Activated CD8-positive, alpha-beta memory T cell treated with anti-CD3 and anti-CD28 coated beads, Interleukin-2, amount 10 ng/mL, durations not matched to agents 7 days and 5 days (primary cell): ENCODE results near the gene PPP5C. TPM values are rescaled to one million over a fixed set of nuclear protein-coding genes. Genes with fewer than 3 reads are reported as not detected.

Source experiments
- ATAC-seq: fragments of 150-1000 bp; cut with Tn5 transposase; one replicate; pipeline ENCODE4 v1.10.0; 2021; ENCODE audit warnings: moderate library complexity
- CTCF ChIA-PET: fragments of 350-600 bp; sonication (Branson Sonifier 250); formaldehyde crosslinking; loops from one replicate; lab custom pipeline; 2021; ENCODE audit warnings: antibody characterized with exemption; lab: Charles Lee
- DNase-seq: peaks from one replicate; pipeline ENCODE4 v3.0.0-alpha.2; 2020
- H3K27ac Mint-ChIP-seq: one replicate; pipeline ENCODE4 v1.8.0; 2021; ENCODE audit warnings: mild to moderate bottlenecking, mixed read lengths
- H3K27me3 Mint-ChIP-seq: one replicate; pipeline ENCODE4 v1.8.0; 2021; ENCODE audit warnings: mixed read lengths
- H3K36me3 Mint-ChIP-seq: one replicate; pipeline ENCODE4 v1.8.0; 2021; ENCODE audit warnings: mild to moderate bottlenecking, mixed read lengths
- H3K4me1 Mint-ChIP-seq: one replicate; pipeline ENCODE4 v1.8.0; 2021; ENCODE audit warnings: mixed read lengths
- H3K4me3 Mint-ChIP-seq: one replicate; pipeline ENCODE4 v1.8.0; 2021; ENCODE audit warnings: mild to moderate bottlenecking, moderate library complexity, mixed read lengths
- H3K9me3 Mint-ChIP-seq: one replicate; pipeline ENCODE4 v1.8.0; 2022; ENCODE audit warnings: low read depth, mixed read lengths
- total RNA-seq, 2 experiments: library from RNA; stranded (reverse); gene quantifications; one replicate each; pipeline ENCODE4 v1.2.3, GENCODE V29; 2021

The PPP5C gene
- total RNA-seq, 2 experiments from 2014 or later, result 99.2 to 110 TPM

DNA sequence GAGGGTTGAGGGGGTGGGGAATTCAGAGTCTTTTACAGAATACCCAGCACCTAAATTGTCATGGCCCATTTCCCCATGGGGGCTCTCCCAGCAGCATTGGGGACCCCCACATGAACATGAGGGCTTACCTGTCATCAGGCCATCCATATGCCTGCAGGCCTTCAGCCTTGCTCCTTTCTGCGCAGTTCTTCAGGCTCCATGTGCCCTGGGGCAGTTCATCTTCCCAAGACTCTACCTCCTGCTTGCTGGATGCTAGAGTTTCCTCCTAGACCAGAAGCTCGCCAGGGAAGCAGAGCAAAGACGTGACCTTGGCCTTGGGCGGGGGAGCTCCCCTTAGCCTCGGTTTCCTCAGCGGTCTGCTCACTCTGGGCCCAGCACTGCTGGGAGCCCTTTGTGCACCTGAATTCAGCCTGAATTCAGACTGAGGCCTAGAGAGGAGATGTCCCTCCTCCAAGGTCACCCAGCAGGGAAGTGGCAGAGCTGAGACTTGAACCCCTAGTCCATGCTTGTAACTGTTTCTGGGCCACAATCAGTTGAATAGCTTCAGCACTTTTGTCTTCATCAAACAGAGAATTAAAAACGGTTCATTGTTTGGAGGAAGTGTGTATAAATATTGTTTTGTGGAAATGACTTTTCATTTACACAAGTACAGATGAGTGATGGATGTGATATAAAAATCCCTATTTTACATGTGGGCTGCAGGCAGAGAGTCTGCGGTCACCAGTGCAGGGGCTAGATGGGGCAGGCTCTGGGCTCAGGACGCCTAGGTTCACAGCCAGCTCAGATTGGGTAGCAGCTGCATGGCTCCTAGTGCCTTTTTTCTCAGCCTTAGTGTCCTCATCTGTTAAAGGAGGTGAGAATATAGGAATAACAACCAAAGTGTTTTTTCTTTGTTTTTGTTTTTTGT, 9.5 kb downstream of the PPP5C start:
- CTCF ChIA-PET, result interaction anchor here (1.3 to 4.8 kb wide), 4 partner anchors 10 to 340 kb away, joined by 3 to 35 read pairs (median 4); partner anchors contain the start of gene PPP5C

GRCh38 chr19:46357846-46358583, 11.1 kb downstream of the PPP5C start:
- no peaks in the 10 kb centered on the region for H3K27me3 Mint-ChIP-seq
- no peak for ATAC-seq
- no peak overlapping the region for H3K4me3 Mint-ChIP-seq
- peaks cover 38% of the 10 kb centered on the region for H3K4me1 Mint-ChIP-seq
- H3K36me3 Mint-ChIP-seq, result peaks cover 34% of the 10 kb centered on the region
- H3K27ac Mint-ChIP-seq, result no peak overlapping the region
- no peak for DNase-seq
- CTCF ChIA-PET, result interaction anchor here (1.3 to 4.8 kb wide), 3 partner anchors 11 to 341 kb away, joined by 3 to 35 read pairs (median 4); partner anchors contain the start of gene PPP5C
- H3K9me3 Mint-ChIP-seq, result no peaks in the 10 kb centered on the region

More for the DNA sequence above, 9.5 kb downstream of the PPP5C start:
- H3K4me3 Mint-ChIP-seq, result no peak overlapping the region
- H3K9me3 Mint-ChIP-seq, result no peaks in the 10 kb centered on the region
- ATAC-seq (no peak), DNase-seq (no peak)
- H3K36me3 Mint-ChIP-seq, result peaks cover 36% of the 10 kb centered on the region
- H3K4me1 Mint-ChIP-seq, result peaks cover 43% of the 10 kb centered on the region
- no peaks in the 10 kb centered on the region for H3K27me3 Mint-ChIP-seq
- H3K27ac Mint-ChIP-seq, result no peak overlapping the region

DNA sequence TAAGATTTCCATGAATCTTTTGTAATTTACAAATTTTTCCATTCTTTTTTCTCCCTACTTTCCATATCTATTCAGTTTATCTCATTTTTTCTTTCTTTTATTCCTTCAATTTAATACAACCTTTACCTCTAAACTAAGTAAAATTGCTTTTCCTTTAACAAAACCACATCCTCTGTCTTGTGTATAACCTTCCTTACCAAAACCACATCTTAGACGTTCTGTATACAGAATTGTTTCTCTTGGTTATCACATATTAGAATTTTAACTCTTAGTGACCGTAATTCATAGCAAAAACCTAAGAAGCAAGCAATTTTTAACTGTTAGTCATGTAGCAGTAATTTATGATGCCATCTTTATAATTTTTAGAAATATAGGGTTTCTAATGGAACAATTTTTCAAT, 15.0 kb downstream of the PPP5C start:
- H3K27me3 Mint-ChIP-seq, result no peaks in the 10 kb centered on the region
- H3K36me3 Mint-ChIP-seq, result peaks cover 20% of the 10 kb centered on the region
- peak overlapping the region; percentile 78 for H3K27ac Mint-ChIP-seq
- H3K9me3 Mint-ChIP-seq, result no peaks in the 10 kb centered on the region
- DNase-seq, result no peak
- ATAC-seq, result peak; percentile 69
- CTCF ChIA-PET, result interaction anchor here (0.7 to 1.9 kb wide), 4 partner anchors 11 to 248 kb away, joined by 3 to 11 read pairs (median 3); partner anchors contain the start of gene PPP5C
- H3K4me3 Mint-ChIP-seq, result peak overlapping the region; percentile 68
- H3K4me1 Mint-ChIP-seq, result peaks cover 34% of the 10 kb centered on the region

GRCh38 chr19:46364359-46364758, 17.5 kb downstream of the PPP5C start:
- no peak for ATAC-seq
- Mint-ChIP-seq H3K9me3 (no peaks in the 10 kb centered on the region), H3K27ac (no peak overlapping the region), H3K27me3 (no peaks in the 10 kb centered on the region), H3K36me3 (peaks cover 18% of the 10 kb centered on the region), H3K4me3 (no peak overlapping the region), H3K4me1 (peaks cover 32% of the 10 kb centered on the region)
- DNase-seq, result no peak
- CTCF ChIA-PET, result interaction anchor here (0.6 to 1.1 kb wide), 2 partner anchors 16 to 18 kb away, joined by 3 to 5 read pairs; partner anchors contain the start of gene PPP5C

- Mint-ChIP-seq H3K4me3 (no peak overlapping the region), H3K27me3 (no peaks in the 10 kb centered on the region), H3K4me1 (peaks cover 34% of the 10 kb centered on the region), H3K27ac (no peak overlapping the region), H3K36me3 (peaks cover 14% of the 10 kb centered on the region), H3K9me3 (no peaks in the 10 kb centered on the region)
- DNase-seq (no peak), ATAC-seq (no peak)
- CTCF ChIA-PET, result interaction anchor here (0.8 kb wide), 1 partner anchor 19 kb away, joined by 4 read pairs; the partner anchor contains the start of gene PPP5C
Observed at GRCh38 chr19:46365561-46365960, 18.7 kb downstream of the PPP5C start.

DNA sequence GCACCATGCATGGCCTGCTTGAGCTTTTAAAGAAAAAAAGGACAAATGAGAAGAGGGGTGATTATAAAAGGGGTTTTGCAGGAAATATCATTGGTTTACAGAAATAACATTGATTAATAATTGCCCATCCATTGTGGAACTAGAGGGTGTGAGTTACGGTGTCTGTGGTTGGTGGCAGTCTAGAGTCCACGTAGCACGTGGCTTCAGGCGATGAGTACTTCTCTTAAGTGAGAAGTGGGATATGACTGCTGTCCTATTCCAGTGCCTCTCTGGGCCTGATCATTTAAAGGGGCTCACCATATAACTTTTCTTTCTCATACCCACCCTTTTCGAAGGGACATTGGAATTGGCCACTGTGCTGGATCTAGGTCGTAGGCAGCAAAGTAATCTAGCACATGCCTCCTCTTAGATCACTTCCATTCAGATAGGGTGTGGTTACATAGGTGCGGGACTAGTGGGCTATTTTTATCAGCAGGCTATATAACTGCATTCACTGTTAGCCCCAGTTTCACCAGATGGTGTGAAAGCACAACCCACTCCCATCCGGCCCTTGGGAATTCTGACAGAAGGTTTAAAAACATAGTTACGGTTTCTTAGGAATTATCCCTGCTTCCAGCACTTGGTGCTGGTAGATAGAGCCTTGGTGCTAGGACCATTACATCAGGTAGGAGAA, 19.9 kb downstream of the PPP5C start:
- DNase-seq, result no peak
- peaks cover 37% of the 10 kb centered on the region for H3K4me1 Mint-ChIP-seq
- H3K36me3 Mint-ChIP-seq, result peaks cover 10% of the 10 kb centered on the region
- no peaks in the 10 kb centered on the region for H3K27me3 Mint-ChIP-seq
- no peak for ATAC-seq
- no peak overlapping the region for H3K4me3 Mint-ChIP-seq
- no peaks in the 10 kb centered on the region for H3K9me3 Mint-ChIP-seq
- no peak overlapping the region for H3K27ac Mint-ChIP-seq
- CTCF ChIA-PET, result no interaction called here

- Mint-ChIP-seq H3K9me3 (no peaks in the 10 kb centered on the region), H3K27me3 (no peaks in the 10 kb centered on the region), H3K4me3 (no peak overlapping the region), H3K4me1 (peaks cover 37% of the 10 kb centered on the region), H3K36me3 (peaks cover 7% of the 10 kb centered on the region), H3K27ac (no peak overlapping the region)
- no peak for ATAC-seq
- CTCF ChIA-PET, result no interaction called here
- no peak for DNase-seq
Observed at GRCh38 chr19:46367426-46367825, 20.5 kb downstream of the PPP5C start.

DNA sequence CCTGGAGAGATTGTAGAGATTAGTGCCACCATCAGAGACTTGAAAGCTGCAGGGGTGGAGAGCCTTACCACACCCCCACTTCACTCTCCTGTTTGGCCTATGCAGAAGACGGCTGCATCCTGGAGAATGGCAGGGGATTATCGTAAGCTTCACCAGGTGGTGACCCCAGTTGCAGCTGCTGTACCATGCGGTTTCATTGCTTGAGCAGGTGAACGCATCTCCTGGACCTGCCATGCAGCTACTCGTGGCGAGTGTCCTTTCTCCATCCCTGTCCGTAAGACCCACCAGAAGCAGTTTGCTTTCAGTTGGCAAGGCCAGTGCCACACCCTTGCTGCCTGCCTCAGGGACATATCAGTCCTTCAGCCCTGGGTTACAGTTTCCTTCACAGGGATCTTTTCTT, 21.2 kb downstream of the PPP5C start:
- Mint-ChIP-seq H3K27me3 (no peaks in the 10 kb centered on the region), H3K4me3 (no peak overlapping the region), H3K27ac (no peak overlapping the region), H3K36me3 (peaks cover 7% of the 10 kb centered on the region), H3K9me3 (no peaks in the 10 kb centered on the region), H3K4me1 (peaks cover 37% of the 10 kb centered on the region)
- ATAC-seq (no peak), DNase-seq (no peak)
- CTCF ChIA-PET, result interaction anchor here (1.2 kb wide), 1 partner anchor 10 kb away, joined by 3 read pairs; no protein-coding TSS in a partner anchor

DNA sequence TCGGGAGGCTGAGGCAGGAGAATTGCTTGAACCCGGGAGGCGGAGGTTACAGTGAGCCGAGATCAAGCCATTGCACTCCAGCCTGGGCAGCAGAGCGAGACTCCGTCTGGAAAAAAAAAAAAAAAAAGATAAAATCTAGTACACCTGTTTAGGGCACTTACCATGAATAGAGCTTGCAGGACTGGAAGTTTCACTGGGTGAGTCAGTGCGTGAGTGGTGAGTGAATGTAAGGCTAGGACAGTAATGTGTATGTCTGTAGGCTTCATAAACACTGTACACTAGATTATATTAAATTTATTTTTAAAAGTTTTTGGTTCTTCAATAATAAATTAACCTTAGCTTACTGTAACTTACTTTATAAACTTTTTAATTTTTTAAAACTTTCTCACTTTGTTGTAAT, 22.9 kb downstream of the PPP5C start:
- no peak overlapping the region for H3K27ac Mint-ChIP-seq
- H3K9me3 Mint-ChIP-seq, result no peaks in the 10 kb centered on the region
- CTCF ChIA-PET, result interaction anchor here (0.6 to 1.2 kb wide), 3 partner anchors 18 to 118 kb away, joined by 3 to 5 read pairs (median 3); no protein-coding TSS in a partner anchor
- no peak for ATAC-seq
- H3K4me3 Mint-ChIP-seq, result no peak overlapping the region
- H3K36me3 Mint-ChIP-seq, result peaks cover 2% of the 10 kb centered on the region
- H3K27me3 Mint-ChIP-seq, result no peaks in the 10 kb centered on the region
- H3K4me1 Mint-ChIP-seq, result peaks cover 32% of the 10 kb centered on the region
- DNase-seq, result no peak

GRCh38 chr19:46371371-46371901, 24.5 kb downstream of the PPP5C start:
- no peak overlapping the region for H3K4me3 Mint-ChIP-seq
- peak overlapping the region; percentile 74 for H3K27ac Mint-ChIP-seq

GRCh38 chr19:46372901-46373490, 26.1 kb downstream of the PPP5C start:
- ATAC-seq (no peak), DNase-seq (no peak)
- Mint-ChIP-seq H3K27me3 (no peaks in the 10 kb centered on the region), H3K4me3 (no peak overlapping the region), H3K4me1 (peaks cover 22% of the 10 kb centered on the region), H3K36me3 (peaks cover 23% of the 10 kb centered on the region), H3K27ac (no peak overlapping the region), H3K9me3 (no peaks in the 10 kb centered on the region)
- CTCF ChIA-PET, result interaction anchor here (1.4 to 1.9 kb wide), 3 partner anchors 22 to 141 kb away, joined by 3 to 11 read pairs (median 9); partner anchors contain the start of gene PPP5C

More at GRCh38 chr19:46371371-46371901, 24.5 kb downstream of the PPP5C start:
- H3K4me1 Mint-ChIP-seq, result peaks cover 27% of the 10 kb centered on the region
- H3K9me3 Mint-ChIP-seq, result no peaks in the 10 kb centered on the region
- peak; percentile 68 for ATAC-seq
- H3K27me3 Mint-ChIP-seq, result no peaks in the 10 kb centered on the region
- peaks cover 9% of the 10 kb centered on the region for H3K36me3 Mint-ChIP-seq
- CTCF ChIA-PET, result interaction anchor here (0.6 to 1.9 kb wide), 5 partner anchors 24 to 159 kb away, joined by 3 to 11 read pairs (median 3); partner anchors contain the start of gene PPP5C
- peak; percentile 62 for DNase-seq
